Hepatocyte (in vitro differentiated cells): Measurements from ENCODE around the gene CDC42EP2. TPM values are rescaled to one million over a fixed set of nuclear protein-coding genes. Genes with fewer than 3 reads are reported as not detected.

Experiments used
- DNase-seq: peaks from one replicate; pipeline ENCODE4 v3.0.0-alpha.2; 2016; ENCODE audit warnings: low spot score
- H2AFZ ChIP-seq: fragments of 200-600 bp; sonication (generic); 2 replicates; pipeline ENCODE4 v1.6.0; 2016; ENCODE audit warnings: antibody characterized with exemption, mild to moderate bottlenecking
- H3K27ac ChIP-seq: fragments of 200-600 bp; sonication (generic); 2 replicates; pipeline ENCODE4 v1.5.1; 2016; ENCODE audit warnings: mild to moderate bottlenecking
- H3K27me3 ChIP-seq: fragments of 200-600 bp; sonication (generic); 2 replicates; pipeline ENCODE4 v1.6.1; 2016
- H3K36me3 ChIP-seq: fragments of 200-600 bp; sonication (generic); replicated peaks from 2 replicates; pipeline ENCODE4 v1.5.1; 2016; ENCODE audit warnings: low read depth; ENCODE audit not compliant: insufficient read depth
- H3K4me1 ChIP-seq: fragments of 200-600 bp; sonication (generic); 2 replicates; pipeline ENCODE4 v1.5.1; 2016; ENCODE audit warnings: mild to moderate bottlenecking, moderate library complexity; ENCODE audit not compliant: insufficient read depth
- H3K4me2 ChIP-seq: fragments of 200-600 bp; sonication (generic); 2 replicates; pipeline ENCODE4 v1.6.0; 2016
- H3K4me3 ChIP-seq: fragments of 200-600 bp; sonication (generic); 2 replicates; pipeline ENCODE4 v1.5.1; 2016; ENCODE audit warnings: mild to moderate bottlenecking
- H3K79me2 ChIP-seq: fragments of 200-600 bp; sonication (generic); 2 replicates; pipeline ENCODE4 v1.6.0; 2017; ENCODE audit warnings: mild to moderate bottlenecking
- H3K9me2 ChIP-seq: fragments of 200-600 bp; sonication (generic); replicated peaks from 2 replicates; pipeline ENCODE4 v1.6.0; 2017; ENCODE audit warnings: mild to moderate bottlenecking; ENCODE audit not compliant: insufficient read depth
- H3K9me3 ChIP-seq: fragments of 200-600 bp; sonication (generic); 2 replicates; pipeline ENCODE4 v1.5.1; 2016; ENCODE audit warnings: low read depth, mild to moderate bottlenecking
- H4K20me1 ChIP-seq: fragments of 200-600 bp; sonication (generic); 2 replicates; pipeline ENCODE4 v1.6.0; 2016; ENCODE audit warnings: mild to moderate bottlenecking; ENCODE audit not compliant: insufficient read depth, poor library complexity, severe bottlenecking
- CTCF ChIP-seq: fragments of 200-600 bp; sonication (generic); IDR thresholded peaks from 2 replicates; pipeline ENCODE4 v1.5.1; 2016; ENCODE audit warnings: antibody characterized with exemption, mild to moderate bottlenecking; ENCODE audit not compliant: poor library complexity
- EZH2 ChIP-seq: fragments of 200-600 bp; sonication (generic); IDR thresholded peaks from 2 replicates; pipeline ENCODE4 v1.6.1; 2016; ENCODE audit warnings: antibody characterized with exemption, mild to moderate bottlenecking, borderline replicate concordance
- EZH2phosphoT487 ChIP-seq: fragments of 200-600 bp; sonication (generic); IDR thresholded peaks from one replicate; pipeline ENCODE4 v1.6.1; 2018; ENCODE audit warnings: antibody characterized with exemption, mild to moderate bottlenecking, low read depth, moderate library complexity; ENCODE audit not compliant: unreplicated experiment, severe bottlenecking
- WGBS: methylation state at CpG from one replicate; pipeline ENCODE4 v1.1.6; 2016; ENCODE audit warnings: low lambda C conversion rate; ENCODE audit errors: missing lambda C conversion rate; 5-methylcytosine and 5-hydroxymethylcytosine counted together
- polyA plus RNA-seq: library from polyadenylated mRNA; unstranded; fragments of >200 nt; fragmentation: Nextera tagmentation; extraction: Ambion mirVana; gene quantifications from 2 replicates; pipeline ENCODE4 v1.2.1, GENCODE V29; 2016
- total RNA-seq: library from RNA; depleted of rRNA; stranded (reverse); fragments of >200 nt; gene quantifications from 2 replicates; pipeline ENCODE4 v1.2.3, GENCODE V29; 2014

Gene CDC42EP2
- total and polyA plus RNA-seq, 2 experiments from 2014 or later: 21.7 to 35.0 TPM

GRCh38 chr11:65362966-65363365 is 48.3 kb downstream of the CDC42EP2 start:
- no peaks in the 10 kb centered on the region for H3K9me3 ChIP-seq
- TF ChIP-seq CTCF: no peak
- no peak for TF ChIP-seq EZH2
- TF ChIP-seq EZH2phosphoT487: no peak
- no peak overlapping the region for H3K27ac ChIP-seq
- no peaks in the 10 kb centered on the region for H4K20me1 ChIP-seq
- H2AFZ ChIP-seq: no peak overlapping the region
- peaks cover 6% of the 10 kb centered on the region for H3K4me1 ChIP-seq
- no peak overlapping the region for H3K4me3 ChIP-seq
- H3K4me2 ChIP-seq: no peak overlapping the region
- H3K27me3 ChIP-seq: no peaks in the 10 kb centered on the region
- 95% methylated on average over 6 of the region's 6 CpGs for WGBS
- no peak for DNase-seq
- H3K36me3 ChIP-seq: no peaks in the 10 kb centered on the region
- peaks cover 4% of the 10 kb centered on the region for H3K79me2 ChIP-seq
- no peaks in the 10 kb centered on the region for H3K9me2 ChIP-seq

GRCh38 chr11:65363770-65364169 is 49.1 kb downstream of the CDC42EP2 start:
- 76% methylated on average over 3 of the region's 3 CpGs for WGBS

DNA sequence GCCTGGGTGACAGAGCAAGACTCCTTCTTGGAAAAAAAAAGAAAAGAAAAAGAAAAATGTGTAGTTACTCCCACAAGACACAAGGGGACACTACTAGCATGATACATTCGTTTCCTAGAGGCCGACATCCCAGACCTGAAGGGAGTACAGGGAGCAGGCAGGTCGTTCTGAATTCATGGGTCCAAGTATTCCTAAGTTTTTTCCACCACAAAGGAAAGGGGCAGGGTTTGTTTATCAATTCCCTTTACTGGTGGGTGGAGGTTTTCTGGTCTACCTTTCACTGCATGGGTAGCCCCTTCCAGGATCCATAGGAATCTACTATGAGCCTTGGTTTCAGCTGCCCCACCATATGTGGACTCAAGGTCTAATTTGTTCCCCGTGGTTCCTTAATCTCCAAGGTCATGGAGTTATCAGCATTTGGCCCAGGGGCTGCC is 51.7 kb downstream of the CDC42EP2 start:
- 3% methylated on average over 4 of the region's 4 CpGs for WGBS
- H3K4me2 ChIP-seq: peak overlapping the region; percentile 55
- H3K4me1 ChIP-seq: peaks cover 11% of the 10 kb centered on the region
- no peak overlapping the region for H2AFZ ChIP-seq
- TF ChIP-seq CTCF (peak; percentile 74), EZH2phosphoT487 (no peak)
- H4K20me1 ChIP-seq: no peaks in the 10 kb centered on the region
- peaks cover 8% of the 10 kb centered on the region for H3K79me2 ChIP-seq
- H3K27me3 ChIP-seq: no peaks in the 10 kb centered on the region
- H3K4me3 ChIP-seq: no peak overlapping the region
- H3K27ac ChIP-seq: peak overlapping the region; percentile 61
- DNase-seq: peak; percentile 87
- H3K9me3 ChIP-seq: no peaks in the 10 kb centered on the region
- H3K9me2 ChIP-seq: no peaks in the 10 kb centered on the region
- H3K36me3 ChIP-seq: no peaks in the 10 kb centered on the region

More at GRCh38 chr11:65363770-65364169, 49.1 kb downstream of the CDC42EP2 start:
- Histone ChIP-seq H3K4me3 (no peak overlapping the region), H3K9me3 (no peaks in the 10 kb centered on the region), H3K36me3 (no peaks in the 10 kb centered on the region), H3K9me2 (no peaks in the 10 kb centered on the region), H3K4me2 (no peak overlapping the region), H3K27ac (no peak overlapping the region), H3K4me1 (peaks cover 6% of the 10 kb centered on the region), H2AFZ (no peak overlapping the region), H3K79me2 (peaks cover 8% of the 10 kb centered on the region), H3K27me3 (no peaks in the 10 kb centered on the region), H4K20me1 (no peaks in the 10 kb centered on the region)
- DNase-seq: no peak
- no peak for TF ChIP-seq EZH2phosphoT487
- no peak for TF ChIP-seq CTCF
- TF ChIP-seq EZH2: no peak

GRCh38 chr11:65370659-65371049 is 56.0 kb downstream of the CDC42EP2 start:
- Histone ChIP-seq H3K79me2 (peaks cover 7% of the 10 kb centered on the region), H3K27ac (peak overlapping the region; percentile 91), H4K20me1 (no peaks in the 10 kb centered on the region), H3K36me3 (no peaks in the 10 kb centered on the region), H3K4me2 (peak overlapping the region; percentile 47), H3K27me3 (no peaks in the 10 kb centered on the region), H3K4me3 (no peak overlapping the region), H3K9me3 (no peaks in the 10 kb centered on the region), H2AFZ (no peak overlapping the region), H3K9me2 (no peaks in the 10 kb centered on the region), H3K4me1 (peaks cover 11% of the 10 kb centered on the region)
- 92% methylated on average over 6 of the region's 6 CpGs for WGBS
- no peak for TF ChIP-seq EZH2
- TF ChIP-seq EZH2phosphoT487: no peak
- TF ChIP-seq CTCF: no peak
- no peak for DNase-seq
